ENCODE data around the gene SPEG. TPM values are rescaled to one million over a fixed set of nuclear protein-coding genes. Genes with fewer than 3 reads are reported as not detected.

The SPEG gene
- total RNA-seq, 2 experiments from 2014 or later: 2.1 to 2.3 TPM

DNA sequence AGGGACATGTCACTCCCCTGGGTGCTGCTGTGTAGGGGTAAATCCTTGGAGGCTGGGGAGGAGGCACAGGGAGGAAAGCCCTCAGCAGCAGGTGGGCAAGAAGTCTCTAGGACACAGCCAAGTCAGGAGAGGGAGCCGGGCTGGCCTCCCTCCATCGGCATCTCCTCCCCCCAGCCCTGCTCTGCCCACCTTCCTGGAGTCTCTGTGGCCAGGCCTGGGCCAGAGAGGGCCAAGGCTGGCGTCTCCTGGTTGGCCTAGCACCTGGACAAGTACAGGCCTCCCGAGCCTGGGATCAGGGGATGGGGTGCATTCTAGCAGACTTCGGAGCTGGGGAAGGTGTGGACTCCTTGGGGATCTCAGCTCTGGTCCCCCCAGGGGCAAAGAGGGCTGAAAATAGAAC is 1.8 kb downstream of the SPEG start:
- Mint-ChIP-seq H3K9me3 (no peaks in the 10 kb centered on the region), H3K27me3 (peaks cover 29% of the 10 kb centered on the region), H3K4me3 (no peak overlapping the region), H3K36me3 (ENCODE audit: low read depth) (no peaks in the 10 kb centered on the region), H3K27ac (no peak overlapping the region), H3K4me1 (ENCODE audit: low read depth) (peaks cover 7% of the 10 kb centered on the region)
- DNase-seq (no peak), ATAC-seq (no peak)
- CTCF ChIA-PET: interaction anchor here (0.9 to 4.3 kb wide), 5 partner anchors 18 to 93 kb away, joined by 3 to 35 read pairs (median 4); partner anchors contain the start of gene DES
- POLR2A ChIA-PET: interaction anchor here (0.7 to 1.2 kb wide), 2 partner anchors 9 to 11 kb away, joined by 3 read pairs; no protein-coding TSS in a partner anchor
- intact Hi-C loops (cut with micrococcal nuclease): no loop called here
- no peak for TF ChIP-seq CTCF (IDR thresholded peaks at IDR 0.05)

GRCh38 chr2:219437141-219437540 is 2.5 kb downstream of the SPEG start:
- Mint-ChIP-seq H3K9me3 (no peaks in the 10 kb centered on the region), H3K27ac (no peak overlapping the region), H3K4me3 (no peak overlapping the region), H3K36me3 (ENCODE audit: low read depth) (no peaks in the 10 kb centered on the region), H3K4me1 (ENCODE audit: low read depth) (peaks cover 8% of the 10 kb centered on the region), H3K27me3 (peaks cover 30% of the 10 kb centered on the region)
- ChIA-PET CTCF (interaction anchor here (1.0 to 4.3 kb wide), 4 partner anchors 34 to 93 kb away, joined by 3 to 35 read pairs (median 4); no protein-coding TSS in a partner anchor), POLR2A (interaction anchor here (0.7 kb wide), 1 partner anchor 10 kb away, joined by 3 read pairs; no protein-coding TSS in a partner anchor)
- DNase-seq (no peak), ATAC-seq (no peak)
- intact Hi-C loops (cut with micrococcal nuclease): no loop called here
- no peak for TF ChIP-seq CTCF (IDR thresholded peaks at IDR 0.05)

DNA sequence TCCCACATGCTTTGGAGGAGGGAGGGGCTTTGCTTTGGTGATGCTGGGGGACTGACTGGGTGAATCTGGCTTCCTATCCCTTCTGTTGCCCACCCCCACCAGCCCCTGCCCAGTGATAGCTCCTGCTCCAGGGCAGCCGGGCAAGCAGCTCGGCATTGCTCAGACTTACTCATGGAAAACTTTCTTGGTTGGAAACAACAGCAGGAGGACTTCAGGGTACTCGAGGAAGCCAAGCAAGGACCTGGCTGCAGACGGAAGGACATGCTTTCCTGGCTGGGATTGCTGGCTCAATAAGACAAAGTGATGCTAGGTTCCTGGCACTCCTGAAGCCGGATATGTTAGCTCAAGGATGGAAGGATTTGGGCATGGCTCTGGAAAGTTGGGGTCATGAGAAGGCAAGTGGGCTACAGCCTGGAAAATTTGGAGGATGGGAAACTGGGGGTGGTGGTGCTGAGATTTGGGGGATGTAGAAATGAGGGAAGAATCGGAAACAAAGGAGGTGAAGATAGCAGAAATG is 3.1 kb downstream of the SPEG start:
- POLR2A ChIA-PET: no interaction called here
- Mint-ChIP-seq H3K36me3 (ENCODE audit: low read depth) (no peaks in the 10 kb centered on the region), H3K27me3 (peaks cover 31% of the 10 kb centered on the region), H3K27ac (no peak overlapping the region), H3K4me1 (ENCODE audit: low read depth) (peaks cover 12% of the 10 kb centered on the region), H3K9me3 (no peaks in the 10 kb centered on the region), H3K4me3 (no peak overlapping the region)
- DNase-seq (no peak), ATAC-seq (no peak)
- intact Hi-C loops (cut with micrococcal nuclease): no loop called here
- no peak for TF ChIP-seq CTCF (IDR thresholded peaks at IDR 0.05)
- CTCF ChIA-PET: interaction anchor here (1.0 to 4.3 kb wide), 6 partner anchors 33 to 92 kb away, joined by 3 to 35 read pairs (median 4); no protein-coding TSS in a partner anchor

DNA sequence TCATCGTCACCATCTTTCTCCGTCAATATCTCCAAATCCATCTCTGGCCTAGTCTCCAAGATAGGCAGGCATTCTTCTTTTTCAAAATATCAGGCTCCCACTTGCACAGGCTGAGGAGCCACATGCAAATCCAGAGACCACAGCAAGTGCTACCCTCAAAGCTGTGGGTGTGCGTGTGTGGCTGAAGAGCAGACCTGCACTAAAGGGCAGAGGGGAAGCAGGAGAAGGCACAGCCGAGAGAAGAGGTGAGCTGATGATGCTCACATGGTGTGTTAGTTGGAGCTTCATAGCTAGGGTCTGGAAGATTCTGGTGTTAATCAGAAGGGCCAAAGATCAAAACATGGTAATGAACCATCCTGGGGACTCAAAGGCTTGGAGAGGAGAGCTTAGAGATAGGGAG is 3.8 kb downstream of the SPEG start:
- Mint-ChIP-seq H3K4me3 (no peak overlapping the region), H3K36me3 (ENCODE audit: low read depth) (no peaks in the 10 kb centered on the region), H3K27ac (no peak overlapping the region), H3K9me3 (no peaks in the 10 kb centered on the region), H3K27me3 (peaks cover 32% of the 10 kb centered on the region), H3K4me1 (ENCODE audit: low read depth) (peaks cover 17% of the 10 kb centered on the region)
- ChIA-PET POLR2A (interaction anchor here (1.2 kb wide), 1 partner anchor 34 kb away, joined by 3 read pairs; no protein-coding TSS in a partner anchor), CTCF (interaction anchor here (0.8 to 1.7 kb wide), 4 partner anchors 34 to 458 kb away, joined by 3 to 4 read pairs (median 4); no protein-coding TSS in a partner anchor)
- intact Hi-C loops (cut with micrococcal nuclease): no loop called here
- DNase-seq (no peak), ATAC-seq (no peak)
- TF ChIP-seq CTCF (IDR thresholded peaks at IDR 0.05): no peak

DNA sequence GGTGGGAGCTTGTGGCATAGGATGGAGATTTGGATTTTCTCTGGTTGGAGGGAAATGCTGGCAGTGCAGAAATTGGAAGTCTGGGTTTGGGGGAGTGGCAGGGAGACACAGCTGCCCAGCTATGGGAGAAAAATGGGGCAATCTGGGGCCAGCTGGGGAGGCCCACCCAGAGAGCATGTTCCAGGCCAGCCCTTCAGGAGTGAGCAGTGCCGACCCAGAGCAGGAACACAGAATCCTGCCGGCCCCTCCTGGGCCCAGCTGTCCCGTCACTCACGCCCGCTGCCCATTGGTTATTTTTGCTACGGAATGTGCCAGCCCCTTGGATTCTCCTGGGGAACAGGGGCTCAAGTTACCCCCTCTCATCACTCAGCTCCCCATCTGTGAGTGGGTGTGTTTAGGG is 4.9 kb downstream of the SPEG start:
- Mint-ChIP-seq H3K36me3 (ENCODE audit: low read depth) (no peaks in the 10 kb centered on the region), H3K27ac (no peak overlapping the region), H3K4me3 (no peak overlapping the region), H3K4me1 (ENCODE audit: low read depth) (peaks cover 17% of the 10 kb centered on the region), H3K27me3 (peaks cover 28% of the 10 kb centered on the region), H3K9me3 (no peaks in the 10 kb centered on the region)
- POLR2A ChIA-PET: interaction anchor here (1.2 kb wide), 1 partner anchor 35 kb away, joined by 3 read pairs; no protein-coding TSS in a partner anchor
- DNase-seq (no peak), ATAC-seq (no peak)
- intact Hi-C loops (cut with micrococcal nuclease): no loop called here
- TF ChIP-seq CTCF (IDR thresholded peaks at IDR 0.05): no peak
- CTCF ChIA-PET: interaction anchor here (0.8 to 2.5 kb wide), 6 partner anchors 19 to 459 kb away, joined by 3 to 9 read pairs (median 4); no protein-coding TSS in a partner anchor

Measured in activated CD8-positive, alpha-beta T cell treated with anti-CD3 and anti-CD28 coated beads for 36 hours (primary cell).